ENCODE data around the gene FOXB1.

DNA sequence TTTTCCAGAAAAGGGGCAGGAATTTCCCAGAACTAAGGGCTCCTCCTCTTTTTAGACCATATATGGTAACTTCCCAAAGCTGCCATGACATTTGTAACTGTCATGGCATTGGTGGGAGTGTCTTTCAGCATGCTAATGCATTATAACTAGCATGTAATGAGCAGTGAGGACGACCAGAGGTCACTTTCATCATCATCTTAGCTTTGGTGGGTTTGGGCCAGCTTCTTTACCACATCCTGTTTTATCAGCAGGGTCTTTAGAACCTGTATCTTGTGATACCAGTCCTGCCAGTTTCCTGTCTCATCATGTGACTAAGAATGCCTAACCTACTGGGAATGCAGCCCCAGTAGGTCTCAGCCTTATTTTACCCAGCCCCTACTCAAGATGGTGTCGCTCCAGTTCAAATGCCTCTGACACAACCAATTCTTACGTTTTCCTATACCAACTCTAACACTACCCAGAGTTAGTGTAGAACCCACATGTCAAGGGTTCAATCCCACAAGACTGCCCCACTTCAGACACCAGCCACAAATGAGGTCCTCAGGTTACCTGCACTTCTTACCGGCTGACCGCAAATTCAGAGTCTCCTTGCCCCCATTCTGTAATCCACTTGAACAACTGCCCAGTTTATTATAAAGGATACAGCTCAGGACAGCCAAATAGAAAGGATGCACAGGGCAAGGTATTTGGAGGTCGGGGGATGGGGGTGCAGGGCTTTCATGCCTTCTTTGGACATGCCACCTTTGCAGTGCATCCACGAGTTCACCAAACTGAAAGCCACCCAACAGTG, 17.7 kb downstream of the FOXB1 start:
- TF ChIP-seq GATA2 (IDR thresholded peaks at IDR 0.05; ENCODE audit: low read depth, low read length): no peak
- TF ChIP-seq GATA3 (IDR thresholded peaks at IDR 0.05; ENCODE audit: low read depth, low read length): no peak

Data from SH-SY5Y (cell line).